Measurements from ENCODE around the gene RD3L. TPM values are rescaled to one million over a fixed set of nuclear protein-coding genes. Genes with fewer than 3 reads are reported as not detected.

RD3L gene
- total and polyA plus RNA-seq, 2 of the 13 experiments (the other 11 are each of a cell fraction or from before 2014, with no cell fraction given): not detected

- in situ Hi-C loops (cut with HindIII; ENCODE audit: extremely low pct_ligation_motif_present, low pct_unique_long_range_greater_than_20kb): no loop called here
- Histone ChIP-seq H3K27ac (ENCODE audit: extremely low read length, insufficient read depth, low read length) (no peak overlapping the region), H3K27me3 (ENCODE audit: control insufficient read depth in 1 of 2, insufficient read depth in 2 of 2, low read length in 2 of 2) (no peaks in the 10 kb centered on the region; a peak in 1 of 5 replicates), H2AFZ (ENCODE audit: low read length) (no peak overlapping the region), H4K20me1 (ENCODE audit: insufficient read depth, low read length) (no peaks in the 10 kb centered on the region), H3K4me3 (replicated peaks in 1 of 3; ENCODE audit: insufficient read depth in 1 of 3, low read depth in 2 of 3, low read length in 3 of 3) (no peak overlapping the region; a peak in 1 of 6 replicates), H3K4me2 (ENCODE audit: low read depth, low read length) (peak overlapping the region; percentile 26; the same call in 1 of the 2 replicates), H3K9ac (ENCODE audit: insufficient read depth, low read depth, low read length) (no peak overlapping the region), H3K36me3 (replicated peaks in 1 of 2; ENCODE audit: control insufficient read depth in 1 of 2, insufficient read depth in 2 of 2, low read length in 2 of 2) (no peaks in the 10 kb centered on the region), H3K9me3 (ENCODE audit: low read length) (no peaks in the 10 kb centered on the region), H3K79me2 (ENCODE audit: insufficient read depth, low read length) (no peaks in the 10 kb centered on the region), H3K4me1 (ENCODE audit: insufficient read depth, low read length) (peaks cover 56% of the 10 kb centered on the region)
- intact Hi-C loops (cut with micrococcal nuclease; ENCODE audit: unreplicated experiment): no loop called here
- no peak for ATAC-seq
- CTCF ChIA-PET (ENCODE audit: low intra/inter-chr PET ratio, low total read pairs): no interaction called here
- TF ChIP-seq SETDB1 (CRISPR knock-in tag; IDR thresholded peaks at IDR 0.05; ENCODE audit: borderline replicate concordance): no peak
- 0 out of 2 replicates have a peak, but pooled peaks have one; percentile 4 for TF ChIP-seq THAP11 (CRISPR knock-in tag; IDR thresholded peaks at IDR 0.05)
- POLR2A ChIA-PET: no interaction called here
- WGBS (ENCODE audit: low lambda C conversion rate): 35% methylated on average over 11 of the region's 11 CpGs
- BruUV-seq (replicated peaks): no TSS peak
- FAIRE-seq: no peak
- DNase-seq (ENCODE audit: low spot score): no peak
Measured at GRCh38 chr14:103932791-103933490, 9.4 kb downstream of the RD3L start.

GRCh38 chr14:103931422-103931821 lies 10.9 kb downstream of the RD3L start:
- intact Hi-C loops (cut with micrococcal nuclease; ENCODE audit: unreplicated experiment) (no loop called here), in situ Hi-C loops (cut with HindIII; ENCODE audit: extremely low pct_ligation_motif_present, low pct_unique_long_range_greater_than_20kb) (no loop called here)
- 70% methylated on average over 3 of the region's 3 CpGs for WGBS (ENCODE audit: low lambda C conversion rate)
- no peaks in the 10 kb centered on the region; a peak in 1 of 5 replicates for H3K27me3 ChIP-seq (ENCODE audit: control insufficient read depth in 1 of 2, insufficient read depth in 2 of 2, low read length in 2 of 2)
- H3K9ac ChIP-seq (ENCODE audit: insufficient read depth, low read depth, low read length): no peak overlapping the region
- DNase-seq (ENCODE audit: low spot score) (no peak), ATAC-seq (no peak), FAIRE-seq (no peak)
- no peaks in the 10 kb centered on the region for H3K9me3 ChIP-seq (ENCODE audit: low read length)
- H2AFZ ChIP-seq (ENCODE audit: low read length): no peak overlapping the region
- H4K20me1 ChIP-seq (ENCODE audit: insufficient read depth, low read length): no peaks in the 10 kb centered on the region
- ChIA-PET CTCF (ENCODE audit: low intra/inter-chr PET ratio, low total read pairs) (no interaction called here), POLR2A (no interaction called here)
- H3K4me3 ChIP-seq (replicated peaks in 1 of 3; ENCODE audit: insufficient read depth in 1 of 3, low read depth in 2 of 3, low read length in 3 of 3): no peak overlapping the region
- H3K79me2 ChIP-seq (ENCODE audit: insufficient read depth, low read length): no peaks in the 10 kb centered on the region
- no TSS peak for BruUV-seq (replicated peaks)
- H3K4me1 ChIP-seq (ENCODE audit: insufficient read depth, low read length): peaks cover 47% of the 10 kb centered on the region
- no peak overlapping the region for H3K4me2 ChIP-seq (ENCODE audit: low read depth, low read length)
- TF ChIP-seq ZNF83 (CRISPR knock-in tag; IDR thresholded peaks at IDR 0.05; ENCODE audit: borderline replicate concordance) (no peak), ZXDC (CRISPR knock-in tag; IDR thresholded peaks at IDR 0.05) (no peak)
- H3K36me3 ChIP-seq (replicated peaks in 1 of 2; ENCODE audit: control insufficient read depth in 1 of 2, insufficient read depth in 2 of 2, low read length in 2 of 2): no peaks in the 10 kb centered on the region
- H3K27ac ChIP-seq (ENCODE audit: extremely low read length, insufficient read depth, low read length): no peak overlapping the region
